Liver (tissue), 9 donors: ENCODE measurements around the gene LETMD1. TPM values are rescaled to one million over a fixed set of nuclear protein-coding genes. Genes with fewer than 3 reads are reported as not detected.

Experiments
- DNase-seq: peaks from one replicate; pipeline ENCODE4 v3.0.0-alpha.2; 2017; ENCODE audit warnings: low spot score
- H3K27ac ChIP-seq, 2 donors: one replicate each; pipeline ENCODE4 v1.7.0; 2013; ENCODE audit warnings: inconsistent platforms in 2 of 2, low read length in 2 of 2, control low read depth in 1 of 2, low read depth in 1 of 2, mild to moderate bottlenecking in 1 of 2
- H3K27me3 ChIP-seq, 4 donors: one replicate each; pipeline versions ENCODE4 v1.6.1 to v1.7.0; 2013; ENCODE audit warnings: low read length in 3 of 4, inconsistent platforms in 1 of 4, mild to moderate bottlenecking in 1 of 4, moderate library complexity in 1 of 4; ENCODE audit not compliant: control insufficient read depth in 4 of 4, insufficient read depth in 4 of 4
- H3K36me3 ChIP-seq, 4 donors: one replicate each; pipeline versions ENCODE4 v1.6.1 to v1.7.0; 2013; ENCODE audit warnings: low read length in 3 of 4, mild to moderate bottlenecking in 3 of 4, low read depth in 1 of 4, moderate library complexity in 1 of 4; ENCODE audit not compliant: control insufficient read depth in 4 of 4, insufficient read depth in 3 of 4
- H3K4me1 ChIP-seq, 4 donors: one replicate each; pipeline versions ENCODE4 v1.6.1 to v1.7.0; 2013; ENCODE audit warnings: low read length in 3 of 4, mild to moderate bottlenecking in 3 of 4, moderate library complexity in 1 of 4; ENCODE audit not compliant: control insufficient read depth in 4 of 4, insufficient read depth in 4 of 4
- H3K4me3 ChIP-seq, 3 donors: one replicate each; pipeline versions ENCODE4 v1.6.1 to v1.7.0; 2013; ENCODE audit warnings: low read length in 3 of 3, control low read depth in 1 of 3, low read depth in 1 of 3, mild to moderate bottlenecking in 1 of 3
- H3K9ac ChIP-seq, 2 donors: one replicate each; pipeline ENCODE4 v1.7.0; 2013; ENCODE audit warnings: low read length in 2 of 2, mild to moderate bottlenecking in 2 of 2, moderate library complexity in 2 of 2, control low read depth in 1 of 2, low read depth in 1 of 2
- H3K9me3 ChIP-seq, 4 donors: one replicate each; pipeline versions ENCODE4 v1.6.1 to v1.7.0; 2013; ENCODE audit warnings: low read length in 3 of 4; ENCODE audit not compliant: control insufficient read depth in 4 of 4
- EGR1 ChIP-seq, 2 donors: IDR thresholded peaks; 2 replicates each; pipeline ENCODE4 v1.6.1; 2016 to 2018; ENCODE audit warnings: antibody characterized with exemption in 2 of 2, low read depth in 2 of 2
- FOXA1 ChIP-seq: IDR thresholded peaks from 2 replicates; pipeline ENCODE4 v1.6.1; 2016; ENCODE audit warnings: antibody characterized with exemption
- FOXA2 ChIP-seq: IDR thresholded peaks from 2 replicates; pipeline ENCODE4 v1.6.1; 2016; ENCODE audit warnings: antibody characterized with exemption
- GABPA ChIP-seq, 2 donors: IDR thresholded peaks in 1 of 2; conservative IDR thresholded peaks in 1 of 2; 2 replicates each; pipeline ENCODE4 v1.6.1; 2016; ENCODE audit warnings: antibody characterized with exemption in 2 of 2, mild to moderate bottlenecking in 1 of 2, moderate library complexity in 1 of 2
- HNF4A ChIP-seq, 2 donors: conservative IDR thresholded peaks; 2 replicates each; pipeline ENCODE4 v1.6.1; 2016; ENCODE audit warnings: antibody characterized with exemption in 2 of 2, mild to moderate bottlenecking in 2 of 2
- HNF4G ChIP-seq: IDR thresholded peaks from 2 replicates; pipeline ENCODE4 v1.6.1; 2016; ENCODE audit warnings: antibody characterized with exemption
- JUND ChIP-seq, 2 donors: IDR thresholded peaks; 2 replicates each; pipeline ENCODE4 v1.6.1; 2016; ENCODE audit warnings: antibody characterized with exemption in 2 of 2
- RAD21 ChIP-seq, 2 donors: IDR thresholded peaks; 2 replicates each; pipeline ENCODE4 v1.6.1; 2016; ENCODE audit warnings: antibody characterized with exemption in 2 of 2, mild to moderate bottlenecking in 2 of 2
- RXRA ChIP-seq, 2 donors: IDR thresholded peaks; 2 replicates each; pipeline ENCODE4 v1.6.1; 2017 to 2018; ENCODE audit warnings: antibody characterized with exemption in 2 of 2, mild to moderate bottlenecking in 1 of 2
- SP1 ChIP-seq: IDR thresholded peaks from 2 replicates; pipeline ENCODE4 v1.6.1; 2018; ENCODE audit warnings: antibody characterized with exemption, mild to moderate bottlenecking
- TAF1 ChIP-seq: conservative IDR thresholded peaks from 2 replicates; pipeline ENCODE4 v1.6.1; 2016; ENCODE audit warnings: antibody characterized with exemption, mild to moderate bottlenecking
- WGBS: extraction: QIAGEN DNeasy Blood & Tissue Kit; methylation state at CpG from one replicate; pipeline ENCODE4 v1.1.7; 2013; 5-methylcytosine and 5-hydroxymethylcytosine counted together
- polyA plus RNA-seq, 2 donors: library from polyadenylated mRNA; stranded (reverse) in 1 of 2; unstranded in 1 of 2; fragments of 200-250 nt in 1 of 2; fragments of >200 nt in 1 of 2; fragmentation: Nextera tagmentation in 1 of 2; extraction: Ambion mirVana in 1 of 2; gene quantifications; one replicate each; pipeline versions ENCODE4 v1.2.1 to v1.2.3, GENCODE V29; 2013 to 2015
- total RNA-seq, 2 donors: library from RNA; depleted of rRNA; stranded (reverse); fragments of >200 nt; gene quantifications; one replicate each; pipeline ENCODE4 v1.2.3, GENCODE V29; 2014
- TF ChIP-seq, protein P1 (sequence below): IDR thresholded peaks from 2 replicates; pipeline ENCODE4 v1.6.1; 2016; ENCODE audit warnings: antibody characterized with exemption
- TF ChIP-seq, protein P2 (sequence below): IDR thresholded peaks from 2 replicates; pipeline ENCODE4 v1.6.1; 2016; ENCODE audit warnings: antibody characterized with exemption
- TF ChIP-seq, protein P3 (sequence below): IDR thresholded peaks from 2 replicates; pipeline ENCODE4 v1.6.1; 2016; ENCODE audit warnings: antibody characterized with exemption, mild to moderate bottlenecking
- TF ChIP-seq, protein P4 (sequence below): fragments of 150-350 bp; IDR thresholded peaks from 2 replicates; pipeline ENCODE4 v1.5.1; 2017; ENCODE audit warnings: improper control_type of control experiment, low read depth, low read length; ENCODE audit not compliant: missing input control
- TF ChIP-seq, protein P5 (sequence below): IDR thresholded peaks from 2 replicates; pipeline ENCODE4 v1.6.1; 2016; ENCODE audit warnings: antibody characterized with exemption
- donor health status: healthy.
- donor health status: healthy.
- donor health status: healthy.
- donor health status: healthy.
- donor health status: healthy.

The LETMD1 gene
- total and polyA plus RNA-seq, 4 donors, result 17.6 to 41.0 (median 22.5) TPM

DNA sequence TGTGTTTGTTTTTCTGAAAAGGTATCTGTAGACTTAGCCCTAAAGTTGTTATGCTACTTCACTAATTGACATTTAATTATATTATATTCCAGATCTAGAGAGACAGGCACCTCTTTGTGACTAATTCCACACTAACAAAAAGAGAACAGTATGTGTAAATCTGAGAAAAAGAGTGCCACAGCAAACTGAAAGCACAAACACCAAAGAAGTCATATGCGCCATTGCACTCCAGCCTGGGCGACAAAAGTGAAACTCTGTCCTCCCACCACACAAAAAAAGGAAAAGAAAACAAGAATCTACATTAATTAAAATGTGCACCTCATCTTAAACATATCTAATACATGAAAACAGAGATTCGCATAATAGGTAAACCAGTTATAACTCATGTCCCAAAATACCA lies 39.7 kb downstream of the LETMD1 start:
- Histone ChIP-seq H3K9me3 (no peaks in the 10 kb centered on the region), H3K27ac (no peak overlapping the region), H3K4me3 (no peak overlapping the region), H3K36me3 (peaks cover 0 to 2% (median 0%) of the 10 kb centered on the region in 4 donors), H3K9ac (no peak overlapping the region), H3K4me1 (peaks cover 0 to 4% (median 3%) of the 10 kb centered on the region in 4 donors), H3K27me3 (no peaks in the 10 kb centered on the region)
- TF ChIP-seq, protein P1, sequence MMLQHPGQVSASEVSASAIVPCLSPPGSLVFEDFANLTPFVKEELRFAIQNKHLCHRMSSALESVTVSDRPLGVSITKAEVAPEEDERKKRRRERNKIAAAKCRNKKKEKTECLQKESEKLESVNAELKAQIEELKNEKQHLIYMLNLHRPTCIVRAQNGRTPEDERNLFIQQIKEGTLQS, result no peak
- TF ChIP-seq FOXA2, result no peak
- no peak for TF ChIP-seq HNF4G
- no peak for TF ChIP-seq EGR1 (IDR thresholded peaks at IDR 0.05; ENCODE audit: low read depth in 2 of 2)
- TF ChIP-seq, protein P2, sequence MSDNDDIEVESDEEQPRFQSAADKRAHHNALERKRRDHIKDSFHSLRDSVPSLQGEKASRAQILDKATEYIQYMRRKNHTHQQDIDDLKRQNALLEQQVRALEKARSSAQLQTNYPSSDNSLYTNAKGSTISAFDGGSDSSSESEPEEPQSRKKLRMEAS, result no peak
- TF ChIP-seq JUND (IDR thresholded peaks at IDR 0.05), result no peak
- TF ChIP-seq TAF1, result no peak
- TF ChIP-seq, protein P3, sequence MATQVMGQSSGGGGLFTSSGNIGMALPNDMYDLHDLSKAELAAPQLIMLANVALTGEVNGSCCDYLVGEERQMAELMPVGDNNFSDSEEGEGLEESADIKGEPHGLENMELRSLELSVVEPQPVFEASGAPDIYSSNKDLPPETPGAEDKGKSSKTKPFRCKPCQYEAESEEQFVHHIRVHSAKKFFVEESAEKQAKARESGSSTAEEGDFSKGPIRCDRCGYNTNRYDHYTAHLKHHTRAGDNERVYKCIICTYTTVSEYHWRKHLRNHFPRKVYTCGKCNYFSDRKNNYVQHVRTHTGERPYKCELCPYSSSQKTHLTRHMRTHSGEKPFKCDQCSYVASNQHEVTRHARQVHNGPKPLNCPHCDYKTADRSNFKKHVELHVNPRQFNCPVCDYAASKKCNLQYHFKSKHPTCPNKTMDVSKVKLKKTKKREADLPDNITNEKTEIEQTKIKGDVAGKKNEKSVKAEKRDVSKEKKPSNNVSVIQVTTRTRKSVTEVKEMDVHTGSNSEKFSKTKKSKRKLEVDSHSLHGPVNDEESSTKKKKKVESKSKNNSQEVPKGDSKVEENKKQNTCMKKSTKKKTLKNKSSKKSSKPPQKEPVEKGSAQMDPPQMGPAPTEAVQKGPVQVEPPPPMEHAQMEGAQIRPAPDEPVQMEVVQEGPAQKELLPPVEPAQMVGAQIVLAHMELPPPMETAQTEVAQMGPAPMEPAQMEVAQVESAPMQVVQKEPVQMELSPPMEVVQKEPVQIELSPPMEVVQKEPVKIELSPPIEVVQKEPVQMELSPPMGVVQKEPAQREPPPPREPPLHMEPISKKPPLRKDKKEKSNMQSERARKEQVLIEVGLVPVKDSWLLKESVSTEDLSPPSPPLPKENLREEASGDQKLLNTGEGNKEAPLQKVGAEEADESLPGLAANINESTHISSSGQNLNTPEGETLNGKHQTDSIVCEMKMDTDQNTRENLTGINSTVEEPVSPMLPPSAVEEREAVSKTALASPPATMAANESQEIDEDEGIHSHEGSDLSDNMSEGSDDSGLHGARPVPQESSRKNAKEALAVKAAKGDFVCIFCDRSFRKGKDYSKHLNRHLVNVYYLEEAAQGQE, result no peak
- TF ChIP-seq SP1, result no peak
- TF ChIP-seq FOXA1, result no peak
- TF ChIP-seq, protein P4, sequence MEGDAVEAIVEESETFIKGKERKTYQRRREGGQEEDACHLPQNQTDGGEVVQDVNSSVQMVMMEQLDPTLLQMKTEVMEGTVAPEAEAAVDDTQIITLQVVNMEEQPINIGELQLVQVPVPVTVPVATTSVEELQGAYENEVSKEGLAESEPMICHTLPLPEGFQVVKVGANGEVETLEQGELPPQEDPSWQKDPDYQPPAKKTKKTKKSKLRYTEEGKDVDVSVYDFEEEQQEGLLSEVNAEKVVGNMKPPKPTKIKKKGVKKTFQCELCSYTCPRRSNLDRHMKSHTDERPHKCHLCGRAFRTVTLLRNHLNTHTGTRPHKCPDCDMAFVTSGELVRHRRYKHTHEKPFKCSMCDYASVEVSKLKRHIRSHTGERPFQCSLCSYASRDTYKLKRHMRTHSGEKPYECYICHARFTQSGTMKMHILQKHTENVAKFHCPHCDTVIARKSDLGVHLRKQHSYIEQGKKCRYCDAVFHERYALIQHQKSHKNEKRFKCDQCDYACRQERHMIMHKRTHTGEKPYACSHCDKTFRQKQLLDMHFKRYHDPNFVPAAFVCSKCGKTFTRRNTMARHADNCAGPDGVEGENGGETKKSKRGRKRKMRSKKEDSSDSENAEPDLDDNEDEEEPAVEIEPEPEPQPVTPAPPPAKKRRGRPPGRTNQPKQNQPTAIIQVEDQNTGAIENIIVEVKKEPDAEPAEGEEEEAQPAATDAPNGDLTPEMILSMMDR, result no peak
- 92% methylated on average over 3 of the region's 3 CpGs for WGBS
- no peak for DNase-seq

DNA sequence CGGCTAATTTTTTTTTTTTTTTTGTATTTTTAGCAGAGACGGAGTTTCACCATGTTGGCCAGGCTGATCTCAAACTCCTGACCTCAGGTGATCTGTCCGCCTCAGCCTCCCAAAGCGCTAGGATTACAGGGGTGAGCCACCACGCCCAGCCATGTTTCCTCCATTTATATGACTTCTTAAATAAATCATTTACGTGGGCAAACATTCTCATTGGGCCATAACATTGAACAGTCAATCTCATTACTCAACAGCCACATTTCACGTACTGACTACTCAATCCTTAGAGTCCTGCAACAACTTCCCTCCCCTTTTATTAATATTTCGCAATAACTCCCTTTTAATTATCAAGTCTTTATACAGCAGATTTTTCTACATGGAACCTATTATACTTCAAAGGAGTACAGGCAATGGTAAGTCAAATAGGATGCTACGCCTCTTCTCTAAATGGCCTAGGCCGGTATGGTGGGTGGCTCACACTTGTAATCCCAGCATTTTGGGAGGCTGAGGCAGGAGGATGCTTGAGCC lies 42.6 kb downstream of the LETMD1 start:
- TF ChIP-seq RXRA (IDR thresholded peaks at IDR 0.05) (no peak), HNF4A (conservative IDR thresholded peaks at IDR 0.05) (no peak), FOXA2 (no peak), HNF4G (no peak), FOXA1 (no peak), TAF1 (no peak), EGR1 (IDR thresholded peaks at IDR 0.05; ENCODE audit: low read depth in 2 of 2) (no peak), GABPA (IDR thresholded peaks at IDR 0.05 in 1 of 2, conservative IDR thresholded peaks at IDR 0.05 in 1 of 2) (no peak), RAD21 (IDR thresholded peaks at IDR 0.05) (no peak), SP1 (no peak)
- TF ChIP-seq, protein P5, sequence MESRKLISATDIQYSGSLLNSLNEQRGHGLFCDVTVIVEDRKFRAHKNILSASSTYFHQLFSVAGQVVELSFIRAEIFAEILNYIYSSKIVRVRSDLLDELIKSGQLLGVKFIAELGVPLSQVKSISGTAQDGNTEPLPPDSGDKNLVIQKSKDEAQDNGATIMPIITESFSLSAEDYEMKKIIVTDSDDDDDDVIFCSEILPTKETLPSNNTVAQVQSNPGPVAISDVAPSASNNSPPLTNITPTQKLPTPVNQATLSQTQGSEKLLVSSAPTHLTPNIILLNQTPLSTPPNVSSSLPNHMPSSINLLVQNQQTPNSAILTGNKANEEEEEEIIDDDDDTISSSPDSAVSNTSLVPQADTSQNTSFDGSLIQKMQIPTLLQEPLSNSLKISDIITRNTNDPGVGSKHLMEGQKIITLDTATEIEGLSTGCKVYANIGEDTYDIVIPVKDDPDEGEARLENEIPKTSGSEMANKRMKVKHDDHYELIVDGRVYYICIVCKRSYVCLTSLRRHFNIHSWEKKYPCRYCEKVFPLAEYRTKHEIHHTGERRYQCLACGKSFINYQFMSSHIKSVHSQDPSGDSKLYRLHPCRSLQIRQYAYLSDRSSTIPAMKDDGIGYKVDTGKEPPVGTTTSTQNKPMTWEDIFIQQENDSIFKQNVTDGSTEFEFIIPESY, result no peak
- TF ChIP-seq, protein P2, result no peak
- TF ChIP-seq, protein P1, result no peak
- TF ChIP-seq, protein P4, result no peak
- DNase-seq, result no peak
- H3K4me3 ChIP-seq, result no peak overlapping the region
- no peaks in the 10 kb centered on the region for H3K9me3 ChIP-seq
- H3K9ac ChIP-seq, result no peak overlapping the region
- peaks cover 10 to 17% (median 16%) of the 10 kb centered on the region in 4 donors for H3K36me3 ChIP-seq
- no peak overlapping the region for H3K27ac ChIP-seq
- WGBS, result 94% methylated on average over 10 of the region's 10 CpGs
- no peaks in the 10 kb centered on the region for H3K27me3 ChIP-seq
- H3K4me1 ChIP-seq, result no peaks in the 10 kb centered on the region
